Brain microvascular endothelial cell (primary cell): ENCODE measurements around the gene PRKN.

Source experiments
- DNase-seq: peaks from one replicate; pipeline ENCODE4 v3.0.0-alpha.2; 2020
- H3K27ac ChIP-seq: fragments of 250-450 bp; sonication (Bioruptor Pico); 2 replicates; pipeline ENCODE4 v1.5.1; 2020; ENCODE audit warnings: mild to moderate bottlenecking, moderate library complexity
- H3K27me3 ChIP-seq: fragments of 250-450 bp; sonication (Bioruptor Pico); replicated peaks from 2 replicates; pipeline ENCODE4 v1.5.1; 2020; ENCODE audit warnings: mild to moderate bottlenecking
- H3K36me3 ChIP-seq: fragments of 250-450 bp; sonication (Bioruptor Pico); replicated peaks from 2 replicates; pipeline ENCODE4 v1.5.1; 2020; ENCODE audit warnings: mild to moderate bottlenecking
- H3K4me3 ChIP-seq: 2 replicates; pipeline ENCODE4 v1.5.1; 2011; ENCODE audit warnings: low read depth, mild to moderate bottlenecking, control low read depth, low read length, moderate library complexity
- in situ Hi-C: cut with HindIII; loops from 2 replicates; pipeline ENCODE4 v1.10.0; 2017; ENCODE audit warnings: low sequenced_read_pairs, low pct_ligation_motif_present
- TF ChIP-seq, protein P1 (sequence below): IDR thresholded peaks from 2 replicates; pipeline ENCODE4 v1.5.1; 2011; ENCODE audit warnings: low read depth, mild to moderate bottlenecking, moderate library complexity, low read length, control low read depth, inconsistent platforms; ENCODE audit errors: missing control alignments

PRKN gene

DNA sequence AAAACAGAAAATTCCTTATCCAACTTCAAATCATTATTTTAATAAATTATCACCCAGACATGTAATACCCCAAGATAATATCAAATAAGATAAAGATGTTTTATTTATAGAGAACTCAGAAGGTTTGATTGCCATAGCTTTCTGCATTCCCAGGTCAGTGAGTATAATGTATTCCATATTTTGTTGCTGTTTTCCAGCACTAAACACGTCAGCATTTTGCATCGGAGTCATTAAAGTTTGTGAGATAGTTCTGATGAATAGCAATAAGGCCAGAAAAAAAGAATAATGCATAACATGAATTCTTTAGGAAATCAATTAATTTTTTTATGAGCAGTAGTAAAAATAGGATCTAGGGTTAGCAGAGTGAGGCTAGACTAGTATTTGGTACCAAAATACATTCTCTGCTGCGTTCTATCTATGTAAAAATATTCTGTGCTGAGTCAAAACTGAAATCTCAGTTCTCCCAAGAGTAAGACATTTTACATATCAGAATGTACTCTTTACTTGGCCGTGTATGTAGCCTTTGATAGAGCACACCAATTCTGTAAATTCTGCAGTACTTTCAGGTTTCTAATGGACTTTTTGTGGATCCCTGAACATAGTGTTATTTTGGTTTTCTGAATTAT is 1183.8 kb downstream of the PRKN start:
- Histone ChIP-seq H3K36me3 (no peaks in the 10 kb centered on the region), H3K4me3 (no peak overlapping the region), H3K27ac (no peak overlapping the region), H3K27me3 (no peaks in the 10 kb centered on the region)
- no peak for DNase-seq
- TF ChIP-seq, protein P1, sequence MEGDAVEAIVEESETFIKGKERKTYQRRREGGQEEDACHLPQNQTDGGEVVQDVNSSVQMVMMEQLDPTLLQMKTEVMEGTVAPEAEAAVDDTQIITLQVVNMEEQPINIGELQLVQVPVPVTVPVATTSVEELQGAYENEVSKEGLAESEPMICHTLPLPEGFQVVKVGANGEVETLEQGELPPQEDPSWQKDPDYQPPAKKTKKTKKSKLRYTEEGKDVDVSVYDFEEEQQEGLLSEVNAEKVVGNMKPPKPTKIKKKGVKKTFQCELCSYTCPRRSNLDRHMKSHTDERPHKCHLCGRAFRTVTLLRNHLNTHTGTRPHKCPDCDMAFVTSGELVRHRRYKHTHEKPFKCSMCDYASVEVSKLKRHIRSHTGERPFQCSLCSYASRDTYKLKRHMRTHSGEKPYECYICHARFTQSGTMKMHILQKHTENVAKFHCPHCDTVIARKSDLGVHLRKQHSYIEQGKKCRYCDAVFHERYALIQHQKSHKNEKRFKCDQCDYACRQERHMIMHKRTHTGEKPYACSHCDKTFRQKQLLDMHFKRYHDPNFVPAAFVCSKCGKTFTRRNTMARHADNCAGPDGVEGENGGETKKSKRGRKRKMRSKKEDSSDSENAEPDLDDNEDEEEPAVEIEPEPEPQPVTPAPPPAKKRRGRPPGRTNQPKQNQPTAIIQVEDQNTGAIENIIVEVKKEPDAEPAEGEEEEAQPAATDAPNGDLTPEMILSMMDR: no peak
- in situ Hi-C loops: no loop called here

DNA sequence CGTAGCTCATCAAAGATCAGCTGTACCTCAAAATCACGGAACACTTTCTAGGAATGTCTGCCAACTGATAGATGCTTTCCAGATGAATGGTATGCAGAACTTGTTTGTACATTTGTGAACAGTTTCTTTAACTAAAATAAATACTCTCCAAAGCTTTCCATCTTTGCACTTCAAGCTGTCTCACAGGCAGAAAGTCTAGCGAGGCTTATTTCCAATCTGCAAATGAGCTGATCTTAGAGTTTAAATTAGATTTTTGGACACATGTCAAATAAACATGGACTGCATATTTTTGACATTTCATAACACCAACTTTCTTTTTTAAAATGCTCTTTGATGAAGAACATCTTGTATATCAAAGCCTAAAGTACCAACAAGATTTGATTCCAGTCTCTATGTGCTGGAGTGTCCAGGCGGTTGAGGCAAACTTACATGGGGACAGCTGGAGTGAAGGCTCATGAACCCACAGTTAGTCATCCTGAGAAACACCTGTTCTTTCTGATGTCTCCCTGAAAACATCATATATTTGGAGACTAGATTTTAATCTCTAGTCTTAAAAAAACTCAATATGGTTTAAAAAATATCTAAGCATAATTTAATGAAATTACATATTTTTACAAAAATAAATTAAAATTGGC is 1185.1 kb downstream of the PRKN start:
- Histone ChIP-seq H3K27me3 (no peaks in the 10 kb centered on the region), H3K4me3 (no peak overlapping the region), H3K36me3 (no peaks in the 10 kb centered on the region), H3K27ac (no peak overlapping the region)
- TF ChIP-seq, protein P1: no peak
- in situ Hi-C loops: no loop called here
- DNase-seq: no peak

DNA sequence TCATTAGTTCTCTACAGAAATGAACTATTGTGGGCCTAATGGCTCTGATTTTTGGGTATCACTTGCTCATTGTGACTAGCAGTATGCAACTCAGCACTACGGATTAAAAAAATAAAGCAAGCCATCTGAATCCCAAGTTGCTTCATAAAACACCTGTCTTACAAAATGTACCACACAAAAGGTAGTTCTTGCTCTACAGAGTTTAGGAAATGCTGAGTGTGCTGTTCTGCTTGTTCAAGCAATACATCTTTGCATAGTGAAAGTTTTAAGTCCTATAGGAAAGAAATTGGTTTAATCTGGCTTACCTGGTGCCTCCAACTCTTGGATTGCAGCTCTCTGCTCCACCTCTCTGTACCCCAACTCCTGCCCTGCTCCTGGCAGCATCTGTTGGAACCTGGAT is 1187.0 kb downstream of the PRKN start:
- Histone ChIP-seq H3K36me3 (no peaks in the 10 kb centered on the region), H3K27ac (no peak overlapping the region), H3K27me3 (no peaks in the 10 kb centered on the region), H3K4me3 (no peak overlapping the region)
- in situ Hi-C loops: no loop called here
- TF ChIP-seq, protein P1: no peak
- no peak for DNase-seq

DNA sequence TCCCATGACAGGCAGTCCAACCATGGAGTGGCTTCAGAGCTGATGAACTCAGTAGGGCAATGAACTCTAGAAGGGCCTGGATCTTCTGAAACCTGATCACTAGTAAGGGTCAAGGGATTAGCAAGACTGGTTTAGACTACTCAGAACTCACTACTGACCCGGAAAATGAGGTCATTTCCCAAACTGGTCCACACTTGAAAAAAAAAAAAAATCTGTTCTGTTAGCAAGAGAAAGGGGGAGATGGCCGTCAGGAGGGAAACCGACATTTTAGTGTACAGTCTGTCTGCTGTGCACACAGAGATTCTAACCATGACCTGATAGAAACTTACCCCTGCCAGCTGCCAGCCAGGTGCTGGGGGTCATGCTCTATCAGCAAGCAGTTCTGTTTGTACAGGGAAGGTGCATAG is 1191.3 kb downstream of the PRKN start:
- H3K27ac ChIP-seq: no peak overlapping the region
- in situ Hi-C loops: no loop called here
- no peaks in the 10 kb centered on the region for H3K27me3 ChIP-seq
- H3K4me3 ChIP-seq: no peak overlapping the region
- DNase-seq: no peak
- TF ChIP-seq, protein P1: no peak
- no peaks in the 10 kb centered on the region for H3K36me3 ChIP-seq

DNA sequence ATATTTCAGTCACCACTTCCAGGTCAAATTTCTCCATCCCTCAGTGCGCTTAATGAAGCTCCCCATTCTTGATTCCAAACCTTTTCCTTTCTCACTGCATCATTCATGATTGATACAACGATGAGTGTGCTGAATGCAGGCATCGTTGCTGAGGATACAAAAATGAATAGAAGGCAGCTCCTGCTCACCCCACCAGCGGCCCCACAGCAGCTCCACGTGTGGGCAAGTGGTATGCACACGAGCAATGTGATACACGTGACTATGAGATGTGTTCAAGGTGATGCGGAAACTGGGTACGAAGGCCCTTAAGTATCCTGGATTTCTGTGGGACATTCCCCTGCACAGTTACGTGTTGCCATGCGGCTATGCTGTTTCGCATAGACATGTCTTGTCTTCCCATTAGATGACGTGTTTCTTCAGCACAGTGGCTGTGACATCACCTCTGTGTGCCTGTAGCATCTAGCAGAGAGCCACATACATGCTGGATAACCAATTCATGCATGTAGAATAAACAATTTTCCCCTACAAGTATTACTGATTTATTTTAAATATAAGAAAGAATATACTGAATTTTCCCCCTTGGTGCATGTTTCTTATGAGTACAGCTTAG is 1193.2 kb downstream of the PRKN start:
- in situ Hi-C loops: no loop called here
- H3K4me3 ChIP-seq: no peak overlapping the region
- TF ChIP-seq, protein P1: no peak
- DNase-seq: no peak
- no peaks in the 10 kb centered on the region for H3K27me3 ChIP-seq
- H3K27ac ChIP-seq: no peak overlapping the region
- no peaks in the 10 kb centered on the region for H3K36me3 ChIP-seq
